ENCODE data around the gene GIT2.
"Not testable (repeated sequence)": the region's sequence is repeated elsewhere in the genome, so short reads cannot be mapped to it uniquely, and the experiment has no call there.

Gene GIT2

DNA sequence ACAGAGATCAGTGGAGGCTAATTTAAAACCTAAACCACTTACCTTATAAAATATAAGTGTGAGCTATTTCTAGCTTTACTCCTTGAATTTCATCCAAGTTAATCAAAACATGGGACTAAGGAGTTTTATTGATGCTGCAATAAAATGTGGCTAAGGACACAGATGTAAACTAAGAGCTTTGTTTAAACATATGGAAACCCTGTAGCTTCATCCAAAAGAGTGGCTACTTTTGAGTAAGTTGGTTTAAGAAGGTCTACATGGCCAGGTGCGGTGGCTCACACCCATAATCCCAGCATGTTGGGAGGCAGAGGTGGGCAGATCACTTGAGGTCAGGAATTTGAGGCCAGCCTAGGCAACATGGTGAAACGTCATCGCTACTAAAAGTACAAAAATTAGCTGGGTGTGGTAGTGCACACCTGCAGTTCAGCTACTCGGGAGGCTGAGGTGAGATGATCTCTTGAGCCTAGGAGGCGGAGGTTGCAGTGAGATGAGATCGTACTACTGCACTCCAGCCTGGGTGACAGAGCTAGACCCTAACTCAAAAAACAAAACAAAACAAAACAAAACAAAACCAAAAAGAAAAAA lies 55.7 kb downstream of the GIT2 start:
- DNase-seq, result no peak

DNA sequence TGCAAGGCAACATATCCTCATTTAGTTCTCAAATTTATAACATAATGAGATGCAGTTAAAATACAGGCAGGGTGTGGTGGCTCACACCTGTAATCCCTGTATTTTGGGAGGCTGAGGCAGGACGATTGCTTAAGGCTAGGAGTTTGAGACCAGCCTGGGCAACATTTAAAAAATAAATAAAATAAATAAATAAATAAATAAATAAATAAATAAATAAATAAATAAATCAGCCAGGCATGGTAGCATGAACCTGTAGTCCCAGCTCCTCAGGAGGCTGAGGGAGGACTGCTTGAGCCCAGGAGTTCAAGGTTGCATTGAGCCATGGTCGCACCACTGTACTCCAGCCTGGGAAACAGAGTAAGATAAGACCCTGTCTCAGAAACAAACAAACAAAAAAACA lies 56.7 kb downstream of the GIT2 start:
- DNase-seq, result no peak

DNA sequence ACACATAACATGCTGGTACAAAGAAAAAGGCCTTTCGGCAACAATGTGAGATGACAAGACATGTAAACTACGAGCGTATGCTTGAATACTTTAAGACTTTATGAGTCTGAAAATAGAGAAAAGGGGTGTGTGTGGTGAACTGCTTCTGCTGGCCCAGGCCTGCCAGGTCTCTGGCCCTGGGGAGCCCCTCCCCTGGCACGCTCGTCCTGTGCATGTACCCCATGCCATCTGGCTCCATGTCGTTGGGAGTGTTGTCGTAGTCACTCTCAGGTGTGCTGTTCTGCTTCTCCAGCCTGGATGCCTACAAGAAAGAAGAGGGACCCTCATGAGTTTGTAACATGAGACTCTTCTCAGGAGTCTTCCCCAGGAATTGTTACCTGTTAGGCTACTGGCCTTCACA lies 57.2 kb downstream of the GIT2 start:
- DNase-seq, result no peak

DNA sequence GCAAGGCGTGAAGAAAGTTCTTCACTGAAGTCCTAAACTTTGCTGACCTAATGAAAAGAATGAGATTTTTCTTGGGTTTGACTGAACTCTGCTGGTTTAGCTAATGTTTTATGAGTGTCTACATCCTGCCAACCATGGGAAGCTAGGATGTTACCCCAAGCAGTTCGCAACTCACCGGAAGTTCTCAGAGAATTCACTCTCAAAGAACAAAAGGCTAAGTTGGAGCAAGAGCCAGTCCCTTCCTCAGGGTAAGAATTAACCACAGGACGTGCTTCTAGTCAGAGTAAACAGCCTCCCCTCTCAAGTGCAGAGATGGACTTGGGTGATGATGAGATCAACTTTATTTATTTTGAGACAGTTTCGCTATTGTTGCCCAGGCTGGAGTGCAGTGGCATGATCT lies 58.8 kb downstream of the GIT2 start:
- DNase-seq, result no peak

DNA sequence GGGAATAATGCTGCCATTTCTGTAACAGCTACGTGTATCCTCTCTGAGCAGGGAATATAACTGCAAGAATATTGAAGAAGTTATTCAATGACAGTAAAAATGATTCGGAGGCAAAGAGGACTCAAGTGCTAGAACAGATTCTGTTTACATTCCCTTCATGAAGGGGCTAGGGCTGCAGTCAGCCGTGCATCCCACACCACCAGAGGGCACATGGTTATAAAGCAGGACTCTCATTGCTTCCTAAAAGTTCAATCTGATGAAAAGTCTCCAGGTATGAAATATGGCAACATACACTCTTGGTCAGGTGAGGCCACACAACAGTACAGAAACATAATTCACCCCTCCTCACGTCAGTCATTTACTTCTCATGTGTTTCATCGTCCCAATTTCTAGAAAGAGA lies 62.1 kb downstream of the GIT2 start:
- DNase-seq, result no peak

DNA sequence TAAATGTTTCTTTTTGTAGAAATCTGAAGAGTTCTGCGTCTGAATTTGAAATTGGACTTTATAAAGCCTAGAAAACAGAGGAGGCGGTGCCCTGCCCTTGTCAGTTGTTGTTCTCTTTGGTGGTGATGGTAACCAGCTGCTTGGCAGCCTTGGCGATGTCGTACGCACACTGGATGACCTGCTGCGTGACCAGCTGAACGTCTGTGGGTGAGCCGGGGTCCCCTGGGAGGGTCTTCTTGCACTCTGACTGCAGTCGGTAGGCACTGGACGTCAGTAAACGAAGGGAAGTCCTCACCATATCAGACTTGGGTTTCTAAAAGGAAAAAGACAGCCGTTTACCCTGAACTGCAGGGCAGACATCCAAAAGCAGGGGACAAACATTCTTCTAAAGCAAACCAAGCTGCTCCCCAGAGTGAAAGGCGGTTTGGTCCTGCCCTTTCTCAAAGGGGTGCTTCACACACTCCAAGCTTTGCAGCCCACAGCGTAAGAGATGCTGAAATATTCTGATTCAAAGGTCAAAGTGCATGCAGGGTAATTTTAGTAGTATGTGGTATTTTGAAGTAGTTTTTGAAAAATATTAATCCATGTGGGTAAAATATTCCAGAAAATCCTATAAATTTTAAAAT lies 63.2 kb downstream of the GIT2 start:
- no peak for DNase-seq

DNA sequence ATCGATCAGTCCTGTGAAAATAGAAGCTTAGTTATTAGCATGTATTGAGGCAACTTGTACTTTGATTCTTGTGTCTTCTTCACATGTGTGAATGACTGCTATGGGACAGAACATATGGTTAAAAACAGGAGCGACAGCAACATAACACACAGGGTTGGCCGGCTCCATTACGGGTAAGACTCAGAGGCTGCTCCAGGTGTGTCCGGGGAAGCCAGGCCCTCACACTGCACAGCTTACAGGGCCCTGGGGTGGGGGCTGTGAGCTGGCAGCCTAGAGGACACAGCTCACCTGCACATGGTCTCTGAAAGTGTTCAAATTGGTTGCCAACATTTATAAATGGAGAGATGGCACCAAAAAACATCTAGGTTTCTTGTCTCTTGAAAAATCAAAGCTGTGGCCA lies 65.0 kb downstream of the GIT2 start:
- DNase-seq, result no peak

DNA sequence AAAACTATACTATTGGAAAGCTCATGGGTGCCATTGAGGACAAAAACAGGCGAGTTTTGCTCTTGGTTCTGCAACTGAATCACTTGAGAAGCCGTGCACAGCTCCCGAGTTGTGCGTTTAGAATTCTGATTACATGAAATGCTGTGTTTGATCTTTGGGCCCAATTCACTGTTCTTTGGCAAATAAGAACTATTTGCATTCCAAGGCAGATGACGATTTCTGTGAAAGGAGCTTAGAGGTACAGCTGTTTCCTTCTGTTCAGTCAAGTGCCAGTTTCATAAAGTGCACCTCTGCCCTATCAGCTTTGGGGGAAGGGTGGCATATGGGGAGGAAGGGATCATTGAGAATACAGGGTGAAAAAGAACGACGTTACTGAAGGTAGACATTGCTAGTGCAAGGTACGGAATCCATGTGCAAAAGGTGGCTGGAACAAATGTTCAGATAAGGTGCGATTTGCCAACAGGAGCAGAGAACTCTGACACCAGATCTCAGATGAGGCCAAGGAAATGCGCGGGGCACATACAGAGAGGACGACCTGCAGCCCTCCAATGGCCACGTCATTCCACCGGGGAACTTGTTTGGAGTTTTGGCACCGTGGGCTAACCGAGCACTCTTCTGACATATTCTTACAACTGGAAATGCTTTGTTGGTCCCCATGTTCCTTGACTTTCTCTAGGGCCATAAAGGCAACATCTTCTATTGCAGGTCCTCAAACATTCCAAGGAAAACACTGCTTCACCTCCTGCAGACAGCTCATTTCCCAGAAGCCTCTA lies 66.0 kb downstream of the GIT2 start:
- DNase-seq, result no peak

DNA sequence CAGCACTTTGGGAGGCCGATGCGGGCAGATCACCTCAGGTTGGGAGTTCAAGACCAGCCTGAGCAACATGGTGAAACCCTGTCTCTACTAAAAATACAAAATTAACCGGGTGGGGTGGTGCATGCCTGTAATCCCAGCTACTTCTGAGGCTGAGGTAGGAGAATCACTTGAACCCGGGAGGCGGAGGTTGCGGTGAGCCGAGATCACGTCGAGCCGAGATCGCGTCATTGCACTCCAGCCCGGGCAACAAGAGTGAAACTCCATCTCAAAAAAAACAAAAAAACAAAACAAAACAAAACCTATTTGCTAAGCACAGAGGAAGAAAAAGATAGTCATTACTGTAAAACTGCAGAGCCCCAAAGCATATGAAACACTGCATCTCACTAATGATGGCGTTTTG lies 66.8 kb downstream of the GIT2 start:
- not testable (repeated sequence) for DNase-seq

DNA sequence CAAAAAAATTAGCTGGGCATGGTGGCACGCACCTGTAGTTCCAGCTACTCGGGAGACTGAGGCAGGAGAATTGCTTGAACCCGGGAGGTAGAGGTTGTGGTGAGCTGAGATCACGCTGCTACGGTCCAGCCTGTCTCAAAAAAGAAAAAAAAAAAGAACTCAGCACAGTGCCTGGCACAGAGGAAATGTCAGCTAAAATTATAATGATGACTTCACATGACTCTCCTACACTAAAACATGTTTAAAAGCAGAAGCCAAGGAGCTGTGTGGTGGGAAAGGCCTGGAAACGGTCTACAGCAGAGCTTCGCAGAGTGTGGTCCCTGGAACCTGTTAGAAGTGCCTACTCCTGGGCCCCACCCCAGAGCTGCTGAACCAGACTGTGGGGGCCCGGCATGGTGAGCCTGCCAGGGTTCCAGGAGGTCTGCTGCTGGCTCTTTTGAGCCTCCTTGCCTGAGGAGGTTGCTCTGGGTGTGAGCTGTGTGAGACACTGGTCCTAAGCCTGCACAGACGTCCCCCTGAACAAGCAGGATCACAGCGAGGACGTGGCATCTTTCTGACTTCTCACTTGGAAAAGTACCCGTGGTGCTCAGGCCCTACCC lies 68.0 kb downstream of the GIT2 start:
- DNase-seq, result no peak

DNA sequence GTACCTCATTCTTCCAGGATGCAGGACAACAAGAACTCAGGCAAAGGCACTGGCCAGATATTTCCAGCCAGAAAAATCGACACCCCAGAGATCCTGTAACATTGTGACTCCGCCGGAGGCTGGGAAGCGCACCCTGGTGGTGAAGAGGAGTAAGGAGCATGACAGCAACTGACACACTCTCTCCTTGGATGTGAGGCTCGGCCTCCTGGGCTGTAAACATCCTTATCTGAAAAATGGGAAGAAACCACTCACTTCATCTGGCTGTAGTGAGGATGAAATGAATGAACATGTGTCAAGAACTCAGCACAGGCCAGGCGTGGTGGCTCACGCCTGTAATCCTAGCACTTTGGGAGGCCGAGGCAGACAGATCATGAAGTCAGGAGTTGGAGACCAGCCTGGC lies 68.5 kb downstream of the GIT2 start:
- no peak for DNase-seq

DNA sequence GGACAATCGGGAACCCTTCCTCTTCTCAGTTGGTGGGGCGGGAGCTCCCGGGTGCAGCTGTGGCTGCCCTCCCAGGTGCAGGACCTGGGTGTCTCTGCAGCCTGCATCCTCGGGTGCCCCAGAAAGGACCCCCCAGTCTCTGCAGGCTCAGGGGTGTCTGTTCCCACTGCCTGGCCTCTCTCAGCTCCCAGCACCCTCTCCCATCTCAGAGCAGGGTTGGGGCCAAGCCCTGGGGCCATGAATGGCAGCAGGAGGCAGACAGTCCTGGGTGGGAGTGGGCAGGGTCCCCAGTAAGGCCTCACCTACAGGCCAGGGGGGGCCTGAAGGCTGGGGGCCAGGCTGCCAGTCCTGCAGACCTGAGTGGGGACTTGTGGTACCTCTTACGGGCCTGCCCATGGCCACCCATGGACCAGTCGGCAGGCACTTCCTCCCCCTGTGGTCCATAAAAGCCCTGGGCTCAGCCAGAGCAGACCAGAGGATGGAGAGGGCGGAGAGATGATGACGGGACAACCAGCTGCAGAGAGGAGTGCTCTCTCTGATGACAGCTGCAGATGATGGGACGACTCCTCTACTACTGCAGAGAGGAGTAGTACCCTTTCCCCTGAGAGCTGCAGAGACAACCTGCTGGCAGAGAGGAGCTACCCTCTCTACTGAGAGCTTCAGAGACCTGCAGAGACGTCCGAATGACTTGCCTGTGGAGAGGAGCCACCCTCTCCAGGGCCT lies 69.5 kb downstream of the GIT2 start:
- DNase-seq, result no peak

DNA sequence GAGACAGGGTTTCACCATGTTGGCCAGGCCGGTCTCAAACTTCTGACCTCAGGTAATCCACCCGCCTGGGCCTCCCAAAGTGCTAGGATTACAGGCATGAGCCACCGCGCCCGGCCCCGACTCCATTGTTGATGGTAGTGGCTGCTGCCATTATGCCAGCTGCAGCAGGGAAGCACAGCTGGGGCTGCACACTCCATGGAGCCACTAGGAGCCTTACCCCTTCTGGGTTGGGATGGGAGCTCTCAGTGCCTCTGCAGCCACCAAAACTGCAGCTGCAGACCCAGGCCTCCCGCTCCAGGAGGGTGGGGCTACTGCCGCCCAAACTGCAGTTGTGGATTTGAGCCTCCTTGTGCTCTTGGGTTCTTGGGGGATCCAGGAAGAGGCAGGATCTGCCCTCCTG lies 70.2 kb downstream of the GIT2 start:
- DNase-seq, result no peak

DNA sequence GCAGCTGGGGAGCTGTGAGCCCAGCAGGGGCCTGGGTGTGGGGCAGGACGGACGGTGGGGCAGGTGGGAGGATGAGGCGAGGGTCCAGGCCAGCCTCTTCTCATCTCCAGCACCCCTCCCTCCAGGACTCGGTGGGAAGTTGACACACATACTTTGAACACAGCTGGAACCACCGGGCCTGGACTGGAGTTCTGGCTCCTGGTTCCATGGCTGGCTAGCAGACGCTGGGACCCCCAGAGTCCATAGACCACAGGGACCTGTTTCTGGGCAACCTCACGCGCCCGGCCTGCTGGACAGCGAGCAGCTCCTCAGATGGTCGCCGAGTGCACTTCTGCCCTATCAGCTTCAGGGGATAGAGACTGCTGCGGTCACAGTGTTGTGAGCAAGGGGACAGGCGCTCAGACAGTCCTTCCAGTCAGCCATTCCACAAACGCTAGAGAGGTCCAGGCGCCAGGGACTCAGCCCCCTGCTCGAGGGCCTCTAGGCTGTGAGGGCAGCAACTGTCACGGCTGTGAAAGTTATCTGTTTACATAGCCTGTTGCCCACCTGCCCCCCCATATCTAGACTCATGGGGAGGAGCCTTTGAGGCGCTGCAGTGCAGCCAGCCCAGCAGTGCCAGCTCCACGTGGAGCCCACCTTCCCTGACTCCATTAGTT lies 70.9 kb downstream of the GIT2 start:
- no peak for DNase-seq

DNA sequence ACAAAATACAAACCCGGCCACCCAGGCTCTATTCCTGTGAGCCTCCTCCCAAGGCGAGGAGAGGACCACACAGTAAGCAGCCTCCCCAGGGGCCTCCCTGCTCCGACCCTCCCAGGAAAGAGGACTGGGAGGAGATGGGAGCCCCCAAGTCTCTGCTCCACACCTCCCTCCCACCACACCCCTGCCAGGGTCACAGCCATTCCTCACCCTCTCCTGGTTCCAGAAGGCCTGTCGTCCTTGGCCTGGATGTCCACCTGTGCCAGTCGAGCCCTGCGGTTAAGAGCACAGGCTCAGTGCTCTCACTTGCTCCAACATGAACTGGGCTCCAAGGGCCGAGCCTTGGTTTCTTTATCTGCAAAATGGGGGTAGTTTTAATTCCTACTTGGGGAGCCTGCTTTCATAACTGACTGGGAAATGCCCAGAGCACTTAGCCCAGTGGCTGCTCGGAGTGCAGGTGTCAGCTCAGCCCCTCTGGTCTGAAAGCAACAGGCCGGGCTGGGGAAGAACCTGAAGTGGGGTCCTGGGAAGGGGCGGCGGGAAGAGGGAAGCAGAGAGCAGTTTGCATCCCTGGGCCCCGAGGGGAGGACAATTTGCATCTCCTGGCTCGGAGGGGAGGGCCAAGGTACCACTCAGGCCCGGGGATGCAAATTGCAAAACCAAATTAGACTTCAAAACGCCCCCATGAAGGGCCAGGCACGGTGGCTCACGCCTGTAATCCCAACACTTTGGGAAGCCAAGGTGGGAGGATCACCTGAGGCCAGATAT lies 72.5 kb downstream of the GIT2 start:
- DNase-seq, result no peak

DNA sequence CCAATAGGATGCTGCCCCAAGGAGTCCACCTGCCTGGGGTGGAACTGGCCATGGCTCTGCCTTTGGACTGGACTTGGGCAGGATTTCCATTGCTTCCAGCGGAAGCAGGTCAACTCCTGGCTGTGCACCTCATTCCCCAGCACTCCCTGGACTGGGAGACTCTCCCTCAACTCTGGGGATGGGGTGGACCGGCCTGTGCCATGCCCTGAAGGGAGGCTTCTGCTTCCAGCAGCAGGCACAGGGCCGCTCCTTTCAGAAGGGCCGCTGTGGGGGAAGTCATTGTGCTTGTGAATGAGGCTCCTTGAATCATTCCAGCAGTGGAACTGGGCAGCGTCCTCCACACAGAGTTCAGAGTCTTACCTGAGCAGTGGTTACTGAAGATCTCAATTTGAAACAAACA lies 73.1 kb downstream of the GIT2 start:
- DNase-seq, result no peak

DNA sequence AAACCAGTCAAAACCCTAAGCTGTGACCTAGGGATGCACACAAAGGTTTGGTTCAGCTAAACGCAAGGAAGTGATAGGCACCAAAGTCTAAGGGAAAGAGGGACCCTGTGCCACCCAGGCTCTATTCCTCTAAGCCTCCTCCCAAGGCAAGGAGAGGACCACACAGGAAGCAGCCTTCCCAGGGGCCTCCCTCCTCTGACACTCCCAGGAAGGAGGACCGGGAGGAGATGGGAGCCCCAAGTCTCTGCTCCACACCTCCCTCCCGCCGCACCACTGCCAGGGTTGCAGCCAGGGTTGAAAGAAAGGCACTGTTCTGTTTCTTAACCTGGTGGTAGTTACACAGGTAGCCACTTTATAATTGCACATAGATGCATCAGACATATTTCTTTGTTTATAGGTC lies 74.2 kb downstream of the GIT2 start:
- no peak for DNase-seq

DNA sequence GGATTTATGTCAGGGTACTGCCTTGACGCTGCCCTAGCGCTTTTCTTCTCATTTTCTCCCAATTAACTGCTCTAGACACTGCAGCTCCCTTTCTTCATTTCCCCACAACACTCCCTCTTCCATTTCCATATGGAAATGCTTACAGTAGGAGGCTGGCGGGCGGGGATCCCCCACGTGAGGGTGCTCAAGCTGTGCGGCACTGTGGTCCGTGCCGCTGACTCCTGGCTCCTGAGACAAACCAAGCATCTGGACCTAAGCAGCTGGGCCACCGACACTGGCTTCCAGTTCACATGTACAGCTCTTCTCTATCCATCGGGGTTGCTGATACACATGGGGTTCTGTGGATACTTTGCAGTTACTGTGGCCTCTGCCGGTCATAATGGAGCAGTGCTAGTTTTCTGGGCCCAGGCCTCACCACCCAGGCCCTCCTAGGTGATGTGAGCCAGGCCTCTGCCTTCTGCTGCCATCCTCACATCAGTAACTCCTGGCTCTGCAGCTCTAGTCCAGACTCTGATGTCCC lies 75.8 kb downstream of the GIT2 start:
- DNase-seq, result no peak

DNA sequence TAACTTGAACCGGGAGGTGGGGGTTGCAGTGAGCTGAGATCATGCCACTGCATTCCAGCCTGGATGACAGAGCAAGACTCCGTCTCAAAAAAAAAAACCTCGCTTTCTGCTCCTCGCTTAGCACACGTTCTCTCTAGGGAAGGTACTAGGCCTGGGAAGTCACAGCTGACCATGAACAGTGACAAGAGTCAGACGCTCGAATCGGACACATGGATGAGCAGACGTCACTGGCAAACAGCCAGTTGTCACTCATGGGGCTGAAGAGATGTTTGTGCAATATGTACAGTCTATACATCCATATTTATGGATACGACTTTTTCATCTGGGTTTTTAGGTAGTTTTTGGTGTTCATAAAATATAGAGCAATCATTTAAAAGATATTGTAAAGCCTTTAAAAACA lies 76.7 kb downstream of the GIT2 start:
- no peak for DNase-seq

DNA sequence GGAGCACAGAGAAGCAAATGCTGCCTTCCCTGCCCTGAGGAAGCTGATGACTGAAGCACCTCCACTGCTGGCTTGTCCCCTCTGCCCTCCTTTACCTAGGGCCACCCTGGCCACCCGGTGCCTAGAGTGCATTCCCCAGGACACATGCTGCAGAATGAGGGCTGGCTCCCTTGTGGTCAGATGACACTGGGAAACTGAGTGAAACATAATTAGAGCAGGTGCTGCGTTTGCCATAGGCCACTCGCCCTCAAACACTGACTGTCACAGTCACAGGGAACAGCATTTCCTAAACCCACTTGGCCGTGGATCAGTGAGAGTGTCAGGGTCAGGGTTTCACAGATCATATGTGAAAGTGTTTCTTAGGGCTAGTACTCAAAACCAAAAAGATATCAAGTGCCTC lies 80.1 kb downstream of the GIT2 start:
- no peak for DNase-seq

DNA sequence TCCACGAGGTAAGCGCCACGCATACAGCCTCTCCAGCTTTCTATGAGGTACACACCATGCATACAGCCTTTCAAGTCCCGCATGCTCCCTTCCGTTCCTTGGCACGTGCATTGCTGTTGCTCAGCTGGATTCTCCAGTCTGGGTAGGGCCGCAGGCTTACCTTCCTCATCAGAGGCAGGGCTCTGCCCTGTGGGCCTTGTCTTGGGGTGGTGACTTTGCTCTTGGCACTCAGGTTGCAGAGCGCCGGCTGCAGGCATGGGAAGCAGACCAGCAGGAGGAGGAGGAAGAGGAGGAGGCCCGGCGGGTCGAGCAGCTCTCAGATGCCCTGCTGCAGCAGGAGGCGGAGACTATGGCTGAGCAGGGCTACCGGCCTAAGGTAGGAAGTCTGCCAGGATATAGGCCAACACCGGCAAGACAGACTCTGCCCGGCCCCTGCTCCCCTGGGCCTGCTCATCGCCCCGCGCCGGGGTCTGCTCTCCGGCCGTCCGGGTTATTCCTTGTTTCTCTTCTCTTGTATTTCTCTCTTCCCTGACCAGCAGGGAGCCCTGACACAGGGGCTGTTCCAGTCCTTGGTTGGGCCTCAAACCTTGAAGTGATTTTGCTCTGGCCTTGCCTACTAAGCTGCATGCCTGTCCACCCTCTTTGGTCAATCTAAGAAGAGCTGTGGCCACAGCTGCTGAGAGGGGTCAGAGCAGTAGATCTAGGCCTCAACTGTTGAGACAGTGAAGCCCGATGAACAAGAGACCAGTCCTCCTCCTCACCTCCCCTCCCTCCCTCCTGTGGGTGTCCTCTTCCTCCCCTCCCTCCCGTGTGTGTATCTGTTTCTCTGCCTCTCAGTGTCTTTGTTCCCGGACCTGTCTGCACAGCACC lies 80.8 kb downstream of the GIT2 start:
- no peak for DNase-seq

All from cortex of kidney (tissue), 1 donor.